Medulla oblongata (tissue), 1 donor: ENCODE measurements around the gene KXD1.

Experiments used
- DNase-seq: peaks from one replicate; pipeline ENCODE4 v3.0.0-alpha.2; 2015; ENCODE audit errors: extremely low spot score

The KXD1 gene

DNA sequence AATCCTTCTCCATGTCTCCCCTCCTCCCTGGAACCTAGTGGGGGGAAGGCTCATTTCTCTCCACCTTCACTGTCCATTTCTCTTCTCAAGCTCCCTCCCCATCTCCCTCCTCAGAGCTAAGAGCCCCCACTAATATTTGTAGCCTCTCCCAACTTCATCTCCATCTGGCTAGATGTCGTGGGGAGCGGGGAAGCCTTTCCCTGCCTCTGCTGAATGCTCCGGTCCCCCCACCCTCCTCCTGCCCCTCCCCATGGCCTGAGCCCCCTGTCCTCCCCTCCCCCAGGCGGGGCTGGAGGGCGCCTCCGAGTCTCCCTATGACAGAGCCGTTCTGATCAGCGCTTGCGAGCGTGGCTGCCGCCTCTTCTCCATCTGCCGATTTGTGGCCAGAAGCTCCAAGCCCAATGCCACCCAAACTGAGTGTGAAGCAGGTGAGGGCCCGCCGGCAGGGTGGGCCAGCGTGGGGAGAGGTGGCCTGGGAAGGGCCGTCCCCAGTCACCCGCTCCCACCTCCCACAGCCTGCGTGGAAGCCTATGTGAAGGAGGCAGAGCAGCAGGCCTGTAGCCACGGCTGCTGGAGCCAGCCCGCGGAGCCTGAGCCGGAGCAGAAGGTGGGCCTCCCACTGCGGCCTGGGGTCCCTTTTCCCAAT lies 56.0 kb downstream of the KXD1 start:
- DNase-seq = no peak

DNA sequence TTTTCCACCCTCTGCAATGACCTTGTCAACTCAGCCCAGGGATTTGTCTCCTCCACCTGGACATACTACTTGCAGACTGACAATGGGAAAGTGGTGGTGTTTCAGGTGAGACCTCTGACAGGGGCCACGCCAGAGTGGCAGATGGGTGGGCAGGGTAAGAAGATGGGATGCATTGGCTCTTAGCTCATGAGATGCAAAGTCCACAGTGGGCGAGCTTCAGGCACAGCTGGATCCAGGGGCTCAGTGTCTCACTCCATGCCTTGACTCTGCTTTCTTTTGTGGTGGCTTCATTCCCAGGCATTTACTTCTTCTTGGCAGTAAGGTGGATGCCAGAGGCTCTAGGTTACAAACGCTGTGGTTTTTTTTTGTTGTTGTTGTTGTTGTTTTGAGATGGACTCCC lies 58.4 kb downstream of the KXD1 start:
- no peak for DNase-seq

DNA sequence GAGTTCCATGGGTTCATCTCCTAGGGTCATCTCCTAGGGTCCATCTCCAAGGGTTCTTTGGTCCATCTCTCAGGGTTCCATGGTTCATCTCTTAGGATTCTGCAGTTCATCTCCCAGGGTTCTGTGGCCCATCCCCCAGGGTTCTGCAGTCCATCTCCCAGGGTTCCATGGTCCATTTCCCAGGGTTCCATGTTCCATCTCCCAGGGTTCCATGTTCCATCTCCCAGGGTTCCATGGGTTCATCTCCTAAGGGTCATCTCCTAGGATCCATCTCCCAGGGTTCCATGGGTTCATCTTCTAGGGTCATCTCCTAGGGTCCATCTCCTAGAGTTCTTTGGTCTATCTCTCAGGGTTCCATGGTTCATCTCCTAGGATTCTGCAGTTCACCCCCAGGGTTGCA lies 59.9 kb downstream of the KXD1 start:
- DNase-seq = no peak

- no peak for DNase-seq
These were observed 60.6 kb downstream of the KXD1 start for GRCh38 chr19:18618236-18618635.
